NCI-H748 treated with DMSO at 0.1 percent for 48 hours (cell line): Measurements from ENCODE around the gene RPL5.
A peak's percentile ranks its signal among the peaks of the same experiment; 100 is the strongest.
"Not testable (repeated sequence)": the region's sequence is repeated elsewhere in the genome, so short reads cannot be mapped to it uniquely, and the experiment has no call there.

ENCODE experiments used
- DNase-seq: peaks from one replicate; lab custom pipeline; 2025; lab: John Stamatoyannopoulos, UW

The RPL5 gene

DNA sequence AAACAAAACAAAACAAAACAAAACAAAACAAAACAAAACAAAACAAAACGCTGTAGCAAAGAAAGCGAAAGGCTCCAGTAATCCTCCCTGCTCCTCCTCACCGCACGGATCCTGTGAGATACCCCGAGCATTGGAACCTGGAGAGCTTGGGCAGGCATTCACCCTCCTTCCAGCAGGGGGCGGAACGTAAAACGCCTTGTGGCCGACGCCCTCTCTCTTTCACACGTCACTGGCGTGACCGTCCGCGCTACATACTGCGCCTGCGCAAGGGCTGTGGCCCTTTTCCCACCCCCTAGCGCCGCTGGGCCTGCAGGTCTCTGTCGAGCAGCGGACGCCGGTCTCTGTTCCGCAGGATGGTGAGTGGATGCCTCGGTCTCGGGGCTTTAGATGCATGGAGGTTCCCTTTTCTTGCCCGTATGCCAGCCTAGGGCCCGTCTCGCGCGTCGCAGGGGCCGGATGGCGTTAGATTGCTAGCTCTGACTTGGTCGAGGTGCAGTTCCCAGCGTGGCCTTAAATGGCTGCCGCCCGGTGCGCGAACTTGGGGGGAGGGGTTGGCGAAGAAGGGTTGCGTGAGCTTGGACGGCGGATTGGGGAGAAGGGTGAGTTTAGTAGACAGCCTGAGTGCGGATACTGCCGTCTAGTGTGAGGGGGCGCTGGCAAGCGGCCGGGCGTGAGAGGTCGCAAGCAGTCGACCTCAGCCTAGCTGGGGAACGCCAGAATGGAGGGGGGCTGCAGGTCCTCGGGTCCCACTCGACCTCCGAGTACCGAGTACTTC is at the start of gene RPL5:
Gene RPL5 (plus strand): TSS at position 279 of the 775 bp plus-strand sequence. CDS start 75 bp downstream, at position 354.
- DNase-seq, result peak; percentile 80

DNA sequence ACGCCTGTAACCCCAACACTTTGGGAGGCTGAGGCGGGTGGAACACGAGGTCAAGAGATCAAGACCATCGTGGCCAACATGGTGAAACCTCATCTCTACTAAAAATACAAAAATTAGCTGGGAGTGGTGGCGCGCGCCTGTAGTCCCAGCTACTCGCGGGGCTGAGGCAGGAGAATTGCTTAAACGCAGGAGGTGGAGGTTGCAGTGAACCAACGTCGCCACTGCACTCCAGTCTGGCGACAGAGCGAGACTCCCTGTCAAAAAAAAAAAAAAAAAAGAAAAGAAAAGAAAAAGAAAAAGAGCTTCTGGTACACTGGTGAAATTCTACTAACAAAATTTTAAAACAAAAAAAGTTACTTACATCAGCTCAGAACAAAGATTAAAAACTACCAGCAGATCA is 48.3 kb upstream of the RPL5 start:
- DNase-seq, result not testable (repeated sequence)

DNA sequence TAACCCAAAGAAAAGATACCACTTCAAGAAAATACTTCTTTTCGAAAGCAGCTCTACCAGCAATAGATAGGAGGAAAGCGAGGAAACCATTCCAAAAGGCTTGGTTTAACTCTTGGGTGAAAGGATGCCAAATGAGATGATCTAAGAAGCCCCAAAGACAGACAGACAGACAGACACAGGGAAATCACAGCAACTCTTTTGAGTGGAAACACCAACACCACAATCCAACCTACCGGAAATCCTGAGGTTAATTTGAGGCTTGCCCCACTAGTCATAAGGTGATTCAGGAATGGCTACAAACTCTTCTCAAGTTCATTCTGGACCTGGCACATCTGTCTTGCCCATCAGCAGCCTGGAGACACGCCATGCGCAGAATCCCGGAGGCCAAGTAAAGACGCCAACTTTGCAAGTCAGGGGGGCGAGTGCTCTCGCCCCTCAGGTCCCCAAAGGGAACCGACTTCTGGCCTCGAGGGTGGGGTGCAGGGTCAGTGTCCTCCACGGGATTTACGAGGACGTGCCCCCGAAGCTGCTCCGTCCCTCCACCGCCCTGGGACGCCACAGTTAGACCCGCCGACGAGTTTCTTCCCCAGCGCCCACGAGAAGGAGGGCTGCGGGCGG is 47.7 kb upstream of the RPL5 start:
- DNase-seq, result no peak

DNA sequence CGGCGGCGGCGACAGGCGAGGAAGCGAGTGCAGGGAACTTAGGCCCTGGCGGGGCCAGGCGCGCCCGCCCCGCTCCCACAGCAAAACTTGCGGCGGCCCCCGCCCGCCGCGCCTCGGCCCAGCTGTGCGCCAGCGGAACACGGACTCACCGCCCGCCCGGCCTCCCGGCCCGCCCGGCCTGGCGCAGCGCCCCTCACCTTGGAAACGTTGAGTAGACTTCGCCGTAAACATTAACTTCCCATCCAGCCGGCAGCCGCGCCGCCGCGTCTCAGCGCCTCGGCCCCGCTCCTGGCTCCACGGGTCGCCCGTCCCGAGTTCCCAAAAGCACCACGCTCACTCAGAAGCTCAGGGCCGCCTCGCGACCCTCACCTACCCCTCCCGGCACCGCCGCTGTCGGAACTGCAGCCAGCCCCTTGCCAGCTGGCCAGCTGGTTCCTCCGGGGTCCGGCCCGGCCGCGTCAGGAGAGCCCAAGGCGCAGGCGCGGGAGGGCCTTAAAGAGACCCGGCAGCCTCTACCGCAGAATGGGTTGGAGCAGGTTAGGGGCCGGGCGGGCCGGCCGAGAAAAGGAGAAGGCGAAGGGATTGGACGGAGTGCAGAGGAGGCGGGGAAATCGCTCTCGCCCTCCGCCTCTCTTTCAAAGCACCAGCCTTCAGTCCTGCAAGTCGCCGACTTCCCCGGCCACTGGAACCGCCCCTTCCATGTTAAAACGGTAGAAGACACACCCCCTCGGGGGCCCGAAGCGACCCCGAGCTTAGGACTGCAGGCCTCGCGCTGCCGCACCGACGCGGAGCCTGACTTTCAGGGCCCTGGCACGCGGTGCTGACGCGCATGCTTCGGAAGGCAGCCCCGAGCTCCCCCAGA is 47.0 kb upstream of the RPL5 start, which contains the start of gene EVI5:
Gene EVI5 (minus strand): TSS at position 470 of the 862 bp plus-strand sequence. CDS start 48,562 bp downstream, outside the sequence.
- DNase-seq, result peak; percentile 79

DNA sequence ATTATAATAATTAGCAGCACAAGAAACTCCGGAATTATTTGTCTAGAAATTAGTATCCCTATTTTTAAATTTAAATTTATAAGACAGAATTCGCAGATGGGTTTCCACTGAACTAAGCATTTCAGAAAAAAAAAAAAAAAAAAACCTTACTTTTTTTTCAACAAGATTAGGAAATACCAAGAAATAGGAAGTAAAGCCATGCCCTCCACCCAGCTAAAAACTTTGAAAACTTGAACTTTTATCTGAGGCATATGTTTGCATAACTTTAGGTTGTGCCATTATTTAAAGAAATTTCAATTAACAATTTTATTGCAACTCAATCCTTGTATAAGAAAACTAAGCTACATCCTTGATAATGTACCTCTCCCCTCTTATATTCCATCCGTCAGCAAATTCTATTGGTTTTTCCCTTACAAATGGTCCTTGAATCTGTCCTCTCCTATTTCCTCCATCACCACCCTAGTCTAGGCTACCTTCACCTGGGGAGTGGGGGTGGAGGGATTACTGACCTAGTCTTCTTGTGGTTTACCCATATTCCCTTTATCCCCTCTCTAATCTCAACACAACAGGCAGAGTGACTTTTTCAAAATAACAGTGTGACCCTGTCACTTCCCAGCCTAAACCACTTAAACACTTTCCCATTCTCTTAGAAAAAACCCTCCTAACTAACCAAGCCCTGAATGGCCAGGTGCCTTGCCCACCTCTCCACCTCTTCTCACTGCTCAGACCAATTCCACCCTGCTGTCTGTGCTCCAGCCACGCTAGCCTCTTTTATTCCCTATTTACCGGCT is 45.5 kb upstream of the RPL5 start:
- no peak for DNase-seq

DNA sequence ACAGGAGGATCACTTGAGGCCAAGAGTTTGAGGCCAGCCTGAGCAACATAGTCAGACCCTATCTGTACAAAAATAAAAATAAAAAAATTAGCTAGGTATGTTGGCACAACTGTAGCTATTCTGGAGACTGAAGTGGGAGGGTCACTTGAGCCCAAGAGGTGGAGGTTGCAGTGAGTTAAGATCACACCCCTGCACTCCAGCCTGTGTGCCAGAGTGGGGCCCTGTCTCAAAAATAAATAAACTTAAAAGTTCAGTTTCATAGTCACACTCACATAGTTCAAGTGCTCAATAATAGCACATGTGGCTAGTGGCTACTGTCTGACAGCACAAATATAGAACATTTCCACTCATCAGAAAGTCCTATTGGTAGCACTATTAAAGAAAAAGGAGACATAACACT is 41.8 kb upstream of the RPL5 start:
- DNase-seq, result no peak

DNA sequence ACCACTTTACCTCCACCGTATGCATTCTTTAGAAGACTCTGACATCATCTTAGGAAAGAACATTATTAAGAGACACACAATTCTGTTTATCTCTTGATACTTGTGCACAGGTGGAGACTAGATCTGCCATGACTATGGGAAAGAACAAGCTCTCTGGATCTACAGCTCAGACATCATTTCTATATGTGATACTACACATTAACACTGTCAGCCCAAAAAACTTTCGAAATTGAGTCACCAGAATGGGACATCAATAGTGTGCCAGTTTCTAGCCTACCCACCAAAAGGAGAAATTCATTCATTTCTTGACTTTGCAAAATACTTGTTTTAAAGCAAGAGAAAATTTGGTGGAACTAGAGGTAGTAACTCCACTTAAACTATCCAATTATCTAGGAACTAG is 41.0 kb upstream of the RPL5 start:
- no peak for DNase-seq

DNA sequence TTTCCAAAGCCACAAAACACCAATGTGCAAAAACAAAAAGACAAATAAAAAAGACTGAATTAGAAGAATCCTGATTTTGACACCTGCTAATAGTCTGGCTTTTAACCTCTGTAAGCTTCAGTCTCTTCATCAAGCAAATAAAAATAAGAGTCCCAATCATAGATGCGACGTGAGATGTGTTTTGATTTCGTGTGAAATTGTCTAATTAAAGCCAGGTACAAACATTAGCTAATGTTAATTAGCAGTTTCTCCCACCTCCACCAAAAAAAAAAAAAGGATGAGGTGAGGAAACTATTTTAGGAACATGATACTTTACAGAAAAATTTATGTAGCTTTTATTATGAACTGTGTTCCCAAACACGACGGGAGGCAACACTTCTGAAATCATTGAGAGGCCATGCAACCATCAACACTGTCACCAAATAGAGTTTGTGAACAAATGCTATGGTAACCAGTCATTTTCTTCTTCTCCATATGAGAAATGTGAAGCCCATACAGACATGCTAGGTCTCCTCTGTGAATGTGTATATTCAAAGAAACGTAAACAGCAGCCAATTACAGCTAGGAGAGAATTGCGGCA is 40.3 kb upstream of the RPL5 start:
- DNase-seq, result peak; percentile 57

DNA sequence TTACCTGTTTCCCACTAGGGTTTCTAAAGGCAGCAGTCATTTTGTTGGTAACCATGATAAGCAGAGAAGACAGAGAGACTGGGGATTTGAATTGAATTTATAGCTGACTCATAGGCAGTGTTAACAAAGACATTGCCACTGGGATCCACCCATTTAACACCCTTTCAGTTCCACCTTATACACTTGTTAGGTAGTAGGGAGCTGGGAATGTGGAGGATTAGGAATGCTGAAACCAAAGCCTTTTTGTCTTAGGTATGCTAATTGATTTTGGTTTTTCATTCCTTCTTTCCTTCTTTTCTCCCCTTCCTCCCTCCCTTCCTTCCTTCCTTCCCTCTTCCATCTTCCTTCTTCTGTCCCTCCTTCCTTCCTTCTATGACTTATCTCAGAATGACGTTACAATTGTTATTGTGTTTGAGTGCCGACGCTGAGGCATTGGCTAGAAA is 39.5 kb upstream of the RPL5 start:
- DNase-seq, result peak; percentile 15

DNA sequence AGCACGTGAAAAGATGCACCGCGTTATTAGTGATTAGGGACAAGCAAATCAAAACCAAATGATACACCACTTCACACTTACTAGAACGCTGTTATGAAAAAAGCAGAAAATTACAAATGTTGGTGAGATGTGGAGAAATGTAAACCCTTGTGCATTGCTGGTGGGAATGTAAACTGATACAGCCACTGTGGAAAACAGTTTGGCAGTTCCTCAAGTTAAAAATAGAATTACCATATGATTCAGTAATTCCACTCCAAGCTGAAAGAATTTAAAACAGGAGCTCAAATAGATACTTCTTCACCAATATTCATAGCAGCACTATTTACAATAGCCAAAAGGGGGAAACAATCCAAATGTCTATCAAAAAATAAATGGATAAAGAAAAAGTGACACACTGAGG is 36.7 kb upstream of the RPL5 start:
- no peak for DNase-seq

DNA sequence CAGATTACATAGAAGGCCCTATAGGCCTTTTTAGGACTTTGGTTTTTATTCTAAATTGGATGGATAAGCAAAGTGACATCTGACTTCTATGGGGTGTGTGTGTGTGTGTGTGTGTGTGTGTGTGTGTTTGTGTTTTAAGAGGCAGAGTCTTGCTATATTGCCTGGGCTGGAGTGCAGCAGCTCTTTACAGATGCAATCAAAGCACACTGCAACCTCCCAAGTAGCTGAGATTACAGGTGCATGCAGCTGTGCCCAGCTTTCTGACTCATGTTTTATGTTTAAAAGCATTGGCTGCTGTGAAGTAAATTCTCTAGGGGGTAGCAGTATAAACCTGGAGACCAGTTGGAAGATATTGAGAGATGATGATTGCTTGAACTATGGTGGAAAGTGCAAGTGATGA is 34.5 kb upstream of the RPL5 start:
- no peak for DNase-seq

DNA sequence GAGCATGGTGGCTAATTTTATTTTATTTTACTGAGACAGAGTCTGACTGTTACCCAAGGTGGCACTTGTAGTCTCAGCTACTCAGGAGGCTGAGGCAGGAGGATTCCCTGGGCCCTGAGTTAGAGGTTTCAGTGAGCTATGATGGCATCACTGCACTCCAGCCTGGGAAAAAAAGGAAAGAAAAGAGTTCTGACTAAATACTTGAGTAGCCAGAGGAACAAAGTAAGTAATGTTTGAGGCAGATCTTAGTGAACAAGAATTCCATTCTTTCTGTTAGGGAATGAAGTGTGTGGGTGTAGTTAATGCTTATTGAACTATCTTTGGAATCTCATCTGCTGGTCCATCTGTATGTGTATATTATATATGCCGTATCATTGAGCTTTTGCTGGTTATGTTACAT is 33.9 kb upstream of the RPL5 start:
- DNase-seq, result no peak

DNA sequence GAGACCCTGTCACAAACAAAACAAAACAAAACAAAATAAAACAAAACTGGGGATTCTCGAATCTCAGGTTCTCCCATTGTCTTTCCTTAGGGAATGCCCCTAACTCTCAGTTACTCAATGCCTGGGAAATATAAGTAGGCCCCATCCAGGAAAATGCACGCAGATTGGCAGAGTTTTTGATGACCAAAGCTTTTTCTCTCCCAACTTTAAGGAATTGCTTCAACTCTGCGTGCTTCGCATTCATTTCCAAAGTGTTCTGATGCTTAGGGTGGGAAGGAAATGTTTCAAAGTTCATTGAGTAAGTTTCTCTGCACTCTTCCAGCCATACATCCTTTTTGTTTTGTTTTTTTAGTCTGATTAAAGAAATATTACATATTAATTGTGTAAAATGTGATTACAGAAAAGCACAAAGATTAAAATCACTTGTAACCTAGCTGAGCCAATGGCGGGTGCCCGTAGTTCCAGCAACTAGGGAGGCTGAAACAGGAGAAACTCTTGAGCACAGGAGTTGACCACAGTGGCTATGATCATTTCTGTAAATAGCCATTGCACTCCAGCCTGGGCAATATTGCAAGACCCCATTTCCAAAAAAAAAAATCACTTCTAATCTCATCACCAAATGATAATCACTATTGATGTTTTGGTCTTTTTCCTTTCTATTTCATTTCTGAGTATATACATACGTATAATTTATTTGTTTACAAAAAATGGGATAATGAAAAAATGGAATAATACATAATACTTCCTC is 28.5 kb upstream of the RPL5 start:
- no peak for DNase-seq

DNA sequence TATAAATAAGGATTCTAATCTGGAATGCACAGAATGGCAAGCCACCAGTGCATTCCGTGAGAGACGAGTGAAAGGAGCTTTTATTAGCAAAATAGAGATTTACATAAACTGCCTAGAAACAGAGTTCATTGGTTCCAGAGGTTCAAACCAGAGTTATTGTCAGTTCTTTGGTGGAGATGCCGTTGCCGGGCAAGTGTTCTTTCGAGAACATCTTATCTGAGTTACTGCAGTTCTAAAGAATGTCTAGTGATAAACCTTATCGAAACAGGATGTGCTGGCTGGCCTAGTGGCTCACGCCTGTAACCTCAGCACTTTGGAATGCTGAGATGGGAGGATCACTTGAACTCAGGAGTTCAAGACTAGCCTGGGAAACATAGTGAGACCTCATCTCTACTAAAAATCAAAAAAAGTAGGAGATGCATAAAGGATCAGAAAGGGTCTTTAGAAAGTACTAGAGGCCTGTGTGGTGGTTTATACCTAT is 27.1 kb upstream of the RPL5 start:
- no peak for DNase-seq

DNA sequence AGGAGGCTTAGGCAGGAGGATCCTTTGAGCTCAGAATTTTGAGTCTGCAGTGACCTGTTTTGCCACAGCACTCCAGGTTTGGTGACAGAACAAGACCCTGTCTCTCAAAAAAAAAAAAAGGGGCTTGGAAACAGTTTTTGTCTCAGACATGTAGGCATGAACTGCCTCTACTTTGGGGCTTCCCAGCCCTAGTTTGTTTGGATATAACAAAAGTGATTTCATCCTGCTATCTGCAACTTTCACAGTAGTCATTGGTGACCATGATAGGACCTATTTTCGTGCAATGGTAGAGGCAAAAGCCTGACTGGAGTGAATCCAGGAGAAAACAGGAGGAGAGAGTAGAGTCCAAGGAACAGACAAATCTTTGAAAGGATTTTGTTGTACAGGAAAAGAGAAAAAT is 26.6 kb upstream of the RPL5 start:
- no peak for DNase-seq

DNA sequence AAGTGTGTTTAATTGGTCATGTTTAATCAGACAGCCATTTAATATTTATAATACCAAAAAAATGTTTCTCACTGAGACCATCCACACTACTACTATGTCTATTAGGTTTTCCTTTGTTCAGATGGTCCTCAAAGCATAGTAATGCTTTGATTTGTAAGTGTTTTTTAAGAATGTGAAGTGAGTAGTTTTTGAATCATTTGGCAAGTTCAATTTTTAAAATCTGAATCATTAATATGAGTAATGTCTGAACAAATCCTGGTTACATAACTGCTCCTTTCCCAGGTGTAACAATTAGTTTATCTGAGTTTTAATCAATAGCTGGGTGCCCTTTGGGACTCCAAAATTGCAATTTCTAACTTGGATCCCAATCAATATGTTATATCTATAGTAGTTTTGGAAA is 23.5 kb upstream of the RPL5 start:
- DNase-seq, result no peak

DNA sequence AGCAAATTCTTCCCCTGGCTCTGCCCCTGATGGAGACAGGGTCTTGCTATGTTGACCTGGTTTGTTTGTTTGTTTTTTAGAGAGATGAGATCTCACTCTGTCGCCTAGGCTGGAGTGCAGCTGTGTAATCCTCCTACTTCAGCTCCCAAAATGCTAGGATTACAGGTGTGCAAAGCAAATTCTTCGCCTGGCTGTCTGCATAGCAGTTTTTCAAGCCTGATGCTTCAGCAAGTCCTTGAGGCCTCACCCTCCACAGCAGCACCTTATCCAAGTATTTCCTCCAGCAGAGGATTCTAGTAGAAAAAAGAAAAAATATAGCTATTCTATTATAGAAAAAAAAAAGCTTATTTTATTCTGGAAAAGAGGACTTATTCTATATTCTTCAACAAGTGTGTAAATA is 15.1 kb upstream of the RPL5 start:
- DNase-seq, result no peak

DNA sequence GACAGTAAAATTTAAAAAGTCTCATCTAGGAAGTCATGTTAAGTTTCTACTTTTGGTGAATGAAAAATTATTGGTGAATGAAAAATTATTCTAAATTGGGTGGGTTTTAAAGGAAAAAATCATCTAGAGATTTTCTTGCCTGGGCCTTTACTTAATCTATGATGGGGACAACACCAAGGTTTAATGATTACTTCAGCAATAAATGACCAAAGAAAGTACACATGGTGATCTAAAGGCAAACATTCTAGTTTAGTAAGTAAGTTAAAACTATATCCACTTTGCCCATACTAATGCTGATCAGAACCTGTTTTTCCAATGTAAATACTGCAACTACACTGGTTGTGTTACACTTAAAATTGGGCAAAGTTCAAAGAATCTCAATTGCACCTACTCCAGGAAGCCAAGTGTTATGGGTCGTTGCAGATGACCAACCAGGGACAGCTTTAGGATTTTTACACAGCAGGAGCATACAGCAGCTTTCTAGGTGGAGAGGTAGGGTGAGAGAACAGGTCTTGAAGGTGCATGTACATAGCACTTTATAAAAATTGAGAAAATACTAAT is 14.6 kb upstream of the RPL5 start:
- no peak for DNase-seq

DNA sequence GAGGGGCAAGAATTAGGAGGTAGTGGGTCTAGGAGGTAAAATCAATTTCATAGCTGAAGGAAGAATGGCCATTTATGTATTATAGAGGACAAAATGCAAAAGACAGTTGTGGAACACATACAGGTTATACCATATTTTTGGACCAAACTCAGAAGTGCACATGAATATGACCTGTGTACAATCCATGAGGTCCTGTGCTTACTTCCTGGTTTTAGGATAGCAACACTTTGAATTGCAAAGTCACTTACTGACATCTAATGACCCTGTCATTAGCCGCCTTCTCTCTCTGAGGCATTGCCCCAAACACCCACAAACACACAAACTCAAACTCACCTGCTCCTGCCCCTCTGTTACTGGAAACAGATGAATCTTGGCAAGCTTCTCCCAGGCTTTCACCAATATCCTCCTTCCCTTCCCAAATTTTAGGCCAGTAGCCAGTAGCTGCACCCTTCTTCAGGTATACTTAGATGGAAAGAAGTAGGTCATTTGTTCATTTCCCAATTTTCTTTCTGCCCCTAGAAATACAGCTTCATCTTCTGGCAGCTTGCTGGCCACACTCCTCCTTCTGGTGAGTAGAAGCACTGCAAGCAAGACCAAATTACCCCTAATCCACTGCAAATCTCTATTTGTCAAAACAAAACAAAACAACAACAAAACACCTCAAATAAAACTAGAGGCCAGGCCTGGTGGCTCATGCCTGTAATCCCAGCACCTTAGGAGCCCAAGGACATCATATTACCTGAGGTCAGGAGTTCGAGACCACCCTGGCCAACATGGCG is 13.7 kb upstream of the RPL5 start:
- DNase-seq, result no peak
